Measurements from ENCODE around the gene RAPGEF4. TPM values are rescaled to one million over a fixed set of nuclear protein-coding genes. Genes with fewer than 3 reads are reported as not detected.

The RAPGEF4 gene
- total RNA-seq, 4 donors from 2014 or later = 16.1 to 26.2 (median 21.3) TPM

DNA sequence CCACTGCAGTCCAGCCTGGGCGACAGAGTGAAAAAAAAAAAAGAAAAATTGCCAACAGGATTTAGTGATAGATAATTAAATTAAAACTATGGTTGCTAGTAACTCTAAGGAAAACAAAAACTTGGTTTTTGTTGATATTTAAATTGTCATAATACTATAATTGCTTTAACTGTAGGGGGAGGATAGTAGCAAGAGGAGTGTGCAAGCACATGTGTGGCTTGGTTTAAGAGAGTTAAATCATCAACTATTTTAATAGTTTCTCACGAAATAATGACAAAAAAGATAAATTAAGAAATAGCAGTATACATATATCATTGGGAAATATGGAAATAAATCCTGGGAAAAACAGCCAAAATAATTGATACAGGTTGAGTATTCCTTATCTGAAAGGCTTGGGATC is 27.4 kb upstream of the RAPGEF4 start:
- no peaks in the 10 kb centered on the region for H3K27me3 ChIP-seq
- no peaks in the 10 kb centered on the region for H3K36me3 ChIP-seq
- H3K27ac ChIP-seq = no peak overlapping the region
- no peaks in the 10 kb centered on the region for H3K4me1 ChIP-seq
- intact Hi-C loops (cut with DNase I; ENCODE audit: low total_unique reads) = no loop called here
- no peak for DNase-seq
- TF ChIP-seq POLR2A (IDR thresholded peaks at IDR 0.05) = no peak
- H3K9me3 ChIP-seq = no peaks in the 10 kb centered on the region
- H3K4me3 ChIP-seq = no peak overlapping the region

DNA sequence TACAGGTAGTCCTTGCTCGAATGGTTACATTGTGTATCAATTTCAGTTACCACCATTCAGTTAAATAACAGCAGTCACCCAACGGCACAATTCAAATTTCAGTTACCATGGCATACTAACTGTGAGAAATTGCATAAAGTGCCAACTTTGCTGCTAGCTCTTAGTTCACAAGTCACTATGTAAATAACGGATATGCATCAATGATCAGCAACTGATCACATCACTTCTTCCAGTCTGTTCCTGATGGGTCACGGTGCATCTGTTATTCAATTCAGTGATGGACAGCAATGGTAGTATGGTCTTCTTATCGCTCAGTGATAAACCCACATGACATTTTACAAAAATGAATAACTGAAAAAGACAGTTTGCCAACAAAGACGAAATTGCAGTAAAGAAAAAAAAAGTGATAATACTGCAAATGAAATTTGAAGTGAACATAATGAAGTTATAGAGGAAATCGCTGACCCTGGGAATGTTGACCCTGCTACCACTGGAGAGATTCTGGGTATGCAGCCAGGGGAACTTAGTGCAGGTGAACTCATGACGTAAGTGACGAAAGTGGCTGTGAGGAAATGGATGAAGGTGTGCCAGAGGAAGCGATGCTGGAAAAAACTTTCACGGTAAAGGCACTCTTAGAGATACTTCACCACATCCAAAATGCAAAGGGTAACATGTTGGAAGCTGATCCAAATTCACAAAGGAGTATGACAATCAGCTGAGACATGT is 25.9 kb upstream of the RAPGEF4 start:
- H3K4me1 ChIP-seq = no peaks in the 10 kb centered on the region
- no peak for DNase-seq
- no peak overlapping the region for H3K27ac ChIP-seq
- H3K27me3 ChIP-seq = no peaks in the 10 kb centered on the region
- H3K4me3 ChIP-seq = no peak overlapping the region
- intact Hi-C loops (cut with DNase I; ENCODE audit: low total_unique reads) = loop anchor here (10.0 kb wide), 1 partner anchor 115 kb away; no protein-coding TSS in a partner anchor
- H3K9me3 ChIP-seq = no peaks in the 10 kb centered on the region
- H3K36me3 ChIP-seq = no peaks in the 10 kb centered on the region
- TF ChIP-seq POLR2A (IDR thresholded peaks at IDR 0.05) = no peak
- TF ChIP-seq, protein P1, sequence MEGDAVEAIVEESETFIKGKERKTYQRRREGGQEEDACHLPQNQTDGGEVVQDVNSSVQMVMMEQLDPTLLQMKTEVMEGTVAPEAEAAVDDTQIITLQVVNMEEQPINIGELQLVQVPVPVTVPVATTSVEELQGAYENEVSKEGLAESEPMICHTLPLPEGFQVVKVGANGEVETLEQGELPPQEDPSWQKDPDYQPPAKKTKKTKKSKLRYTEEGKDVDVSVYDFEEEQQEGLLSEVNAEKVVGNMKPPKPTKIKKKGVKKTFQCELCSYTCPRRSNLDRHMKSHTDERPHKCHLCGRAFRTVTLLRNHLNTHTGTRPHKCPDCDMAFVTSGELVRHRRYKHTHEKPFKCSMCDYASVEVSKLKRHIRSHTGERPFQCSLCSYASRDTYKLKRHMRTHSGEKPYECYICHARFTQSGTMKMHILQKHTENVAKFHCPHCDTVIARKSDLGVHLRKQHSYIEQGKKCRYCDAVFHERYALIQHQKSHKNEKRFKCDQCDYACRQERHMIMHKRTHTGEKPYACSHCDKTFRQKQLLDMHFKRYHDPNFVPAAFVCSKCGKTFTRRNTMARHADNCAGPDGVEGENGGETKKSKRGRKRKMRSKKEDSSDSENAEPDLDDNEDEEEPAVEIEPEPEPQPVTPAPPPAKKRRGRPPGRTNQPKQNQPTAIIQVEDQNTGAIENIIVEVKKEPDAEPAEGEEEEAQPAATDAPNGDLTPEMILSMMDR (IDR thresholded peaks at IDR 0.05) = no peak

GRCh38 chr2:172710584-172711047 is 25.0 kb upstream of the RAPGEF4 start:
- no peaks in the 10 kb centered on the region for H3K27me3 ChIP-seq
- no peak overlapping the region for H3K4me3 ChIP-seq
- no peaks in the 10 kb centered on the region for H3K36me3 ChIP-seq
- H3K4me1 ChIP-seq = no peaks in the 10 kb centered on the region
- peak; percentile 37 to 43 for DNase-seq
- H3K9me3 ChIP-seq = no peaks in the 10 kb centered on the region
- H3K27ac ChIP-seq = no peak overlapping the region
- TF ChIP-seq, protein P1 (IDR thresholded peaks at IDR 0.05) = peak; percentile 66 to 73 (median 69)
- TF ChIP-seq POLR2A (IDR thresholded peaks at IDR 0.05) = no peak
- intact Hi-C loops (cut with DNase I; ENCODE audit: low total_unique reads) = loop anchor here (10.0 kb wide), 1 partner anchor 116 kb away; no protein-coding TSS in a partner anchor

DNA sequence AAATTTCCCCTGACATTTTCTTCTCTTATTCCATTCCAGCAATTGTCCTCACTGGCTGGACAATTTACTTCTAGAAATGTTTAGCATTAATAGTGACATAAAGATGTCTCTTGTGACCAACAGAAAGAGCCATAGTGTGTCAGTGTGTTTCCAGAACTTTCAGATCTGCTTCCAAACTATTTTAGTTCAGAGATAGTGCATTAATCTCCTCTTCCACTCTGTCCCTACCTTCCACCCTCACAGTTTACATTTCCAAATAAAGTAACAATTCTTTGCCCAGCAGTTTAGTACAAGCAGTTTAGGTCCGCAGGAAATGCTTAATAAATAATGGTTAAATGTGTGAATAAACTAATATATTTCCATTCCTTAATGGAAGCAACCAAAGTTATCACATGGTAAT is 24.5 kb upstream of the RAPGEF4 start:
- H3K4me3 ChIP-seq = no peak overlapping the region
- no peaks in the 10 kb centered on the region for H3K9me3 ChIP-seq
- no peak for DNase-seq
- H3K27me3 ChIP-seq = no peaks in the 10 kb centered on the region
- no peaks in the 10 kb centered on the region for H3K36me3 ChIP-seq
- TF ChIP-seq POLR2A (IDR thresholded peaks at IDR 0.05) = no peak
- TF ChIP-seq, protein P1 (IDR thresholded peaks at IDR 0.05) = no peak
- intact Hi-C loops (cut with DNase I; ENCODE audit: low total_unique reads) = loop anchor here (10.0 kb wide), 1 partner anchor 116 kb away; no protein-coding TSS in a partner anchor
- H3K4me1 ChIP-seq = no peaks in the 10 kb centered on the region
- H3K27ac ChIP-seq = no peak overlapping the region

DNA sequence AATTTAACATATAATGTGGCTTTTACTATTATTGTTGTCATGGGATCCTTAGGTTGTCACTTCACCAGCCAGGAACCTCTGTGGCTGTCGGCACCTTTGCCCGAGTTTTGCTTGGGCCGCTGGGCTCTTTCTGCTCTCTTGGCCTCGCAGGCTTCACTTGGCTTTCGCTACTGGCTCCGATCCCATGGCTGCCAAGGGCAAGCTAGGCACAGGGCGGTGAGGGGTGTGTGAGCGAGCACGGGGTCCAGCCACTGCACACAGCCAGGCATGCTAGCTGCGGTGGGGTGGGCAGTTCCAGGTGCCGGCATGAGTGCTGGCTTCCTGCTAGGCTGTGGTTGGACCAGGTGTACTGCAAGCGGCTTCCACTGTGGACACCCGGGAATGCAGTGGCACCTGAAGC is 23.4 kb upstream of the RAPGEF4 start:
- no peaks in the 10 kb centered on the region for H3K9me3 ChIP-seq
- no peaks in the 10 kb centered on the region for H3K36me3 ChIP-seq
- intact Hi-C loops (cut with DNase I; ENCODE audit: low total_unique reads) = loop anchor here (10.0 kb wide), 1 partner anchor 117 kb away; no protein-coding TSS in a partner anchor
- no peaks in the 10 kb centered on the region for H3K27me3 ChIP-seq
- no peaks in the 10 kb centered on the region for H3K4me1 ChIP-seq
- H3K4me3 ChIP-seq = no peak overlapping the region
- DNase-seq = no peak
- no peak overlapping the region for H3K27ac ChIP-seq
- TF ChIP-seq, protein P1 (IDR thresholded peaks at IDR 0.05) = no peak
- TF ChIP-seq POLR2A (IDR thresholded peaks at IDR 0.05) = no peak
